ENCODE results near the gene LSM8.
"Not testable (repeated sequence)": the region's sequence is repeated elsewhere in the genome, so short reads cannot be mapped to it uniquely, and the experiment has no call there.

Gene LSM8

GRCh38 chr7:118183786-118184564, at the start of gene LSM8:
Gene LSM8 (plus strand): TSS chr7:118184164. CDS start chr7:118184224, 60 bp downstream.
- TF ChIP-seq CTCF (IDR thresholded peaks at IDR 0.05; ENCODE audit: extremely low read depth, missing control alignments) = no peak
- DNase-seq (ENCODE audit: low spot score) = peak; percentile 94

- not testable (repeated sequence) for DNase-seq (ENCODE audit: low spot score)
Measured at GRCh38 chr7:118134420-118134819, 49.5 kb upstream of the LSM8 start.

- no peak for DNase-seq (ENCODE audit: low spot score)
- no peak for TF ChIP-seq CTCF (IDR thresholded peaks at IDR 0.05; ENCODE audit: extremely low read depth, missing control alignments)
Measured at GRCh38 chr7:118140468-118140867, 43.5 kb upstream of the LSM8 start.

GRCh38 chr7:118142012-118142411, 42.0 kb upstream of the LSM8 start:
- DNase-seq (ENCODE audit: low spot score) = no peak
- TF ChIP-seq CTCF (IDR thresholded peaks at IDR 0.05; ENCODE audit: extremely low read depth, missing control alignments) = no peak

GRCh38 chr7:118148930-118149329, 35.0 kb upstream of the LSM8 start:
- no peak for TF ChIP-seq CTCF (IDR thresholded peaks at IDR 0.05; ENCODE audit: extremely low read depth, missing control alignments)
- no peak for DNase-seq (ENCODE audit: low spot score)

GRCh38 chr7:118149394-118149793, 34.6 kb upstream of the LSM8 start:
- TF ChIP-seq CTCF (IDR thresholded peaks at IDR 0.05; ENCODE audit: extremely low read depth, missing control alignments) = no peak
- DNase-seq (ENCODE audit: low spot score) = no peak

- TF ChIP-seq CTCF (IDR thresholded peaks at IDR 0.05; ENCODE audit: extremely low read depth, missing control alignments) = no peak
Measured at GRCh38 chr7:118151671-118152070, 32.3 kb upstream of the LSM8 start.

GRCh38 chr7:118152149-118152548, 31.8 kb upstream of the LSM8 start:
- no peak for DNase-seq (ENCODE audit: low spot score)
- no peak for TF ChIP-seq CTCF (IDR thresholded peaks at IDR 0.05; ENCODE audit: extremely low read depth, missing control alignments)

More at GRCh38 chr7:118151671-118152070, 32.3 kb upstream of the LSM8 start:
- no peak for DNase-seq (ENCODE audit: low spot score)
